Neural cell (in vitro differentiated cells): Measurements from ENCODE around the gene ADAMTSL4. TPM values are rescaled to one million over a fixed set of nuclear protein-coding genes. Genes with fewer than 3 reads are reported as not detected.

ENCODE experiments used
- H2AFZ ChIP-seq: fragments of 200-600, 300-800 bp; sonication (generic), shearing (Covaris generic); 2 replicates; pipeline ENCODE4 v1.6.0; 2014; ENCODE audit warnings: low read depth, mild to moderate bottlenecking, antibody characterized with exemption, low read length, moderate library complexity
- H3F3A ChIP-seq: fragments of 200-600 bp; shearing (Covaris generic); 2 replicates; pipeline ENCODE4 v1.6.1; 2016; ENCODE audit warnings: mild to moderate bottlenecking, moderate library complexity, mixed read lengths, antibody characterized with exemption, low read length; ENCODE audit not compliant: insufficient read depth, poor library complexity, severe bottlenecking
- H3K27ac ChIP-seq: fragments of 200-600, 300-800 bp; sonication (generic), shearing (Covaris generic); 2 replicates; pipeline ENCODE4 v1.5.1; 2014; ENCODE audit warnings: mild to moderate bottlenecking, low read length, moderate library complexity
- H3K27me3 ChIP-seq: fragments of 300-800, 200-600 bp; sonication (generic), shearing (Covaris generic); 2 replicates; pipeline ENCODE4 v1.6.0; 2014; ENCODE audit warnings: mild to moderate bottlenecking, low read depth, low read length, moderate library complexity; ENCODE audit not compliant: insufficient read depth
- H3K36me3 ChIP-seq: fragments of 300-800, 200-600 bp; sonication (generic), shearing (Covaris generic); 2 replicates; pipeline ENCODE4 v1.5.1; 2014; ENCODE audit warnings: mild to moderate bottlenecking, antibody characterized with exemption, low read length, moderate library complexity; ENCODE audit not compliant: insufficient read depth
- H3K4me2 ChIP-seq: fragments of 300-800, 200-600 bp; sonication (generic), shearing (Covaris generic); 2 replicates; pipeline ENCODE4 v1.6.0; 2014; ENCODE audit warnings: mild to moderate bottlenecking, low read length
- H3K4me3 ChIP-seq: fragments of 300-800, 200-600 bp; sonication (generic), shearing (Covaris generic); 2 replicates; pipeline ENCODE4 v1.5.1; 2014; ENCODE audit warnings: mild to moderate bottlenecking, low read length, moderate library complexity
- H3K79me2 ChIP-seq: fragments of 200-600 bp; shearing (Covaris generic); replicated peaks from 2 replicates; pipeline ENCODE4 v1.6.0; 2014; ENCODE audit warnings: mild to moderate bottlenecking, low read length, moderate library complexity; ENCODE audit not compliant: insufficient read depth
- H3K9ac ChIP-seq: fragments of 300-800, 200-600 bp; sonication (generic), shearing (Covaris generic); 2 replicates; pipeline ENCODE4 v1.6.1; 2016; ENCODE audit warnings: mild to moderate bottlenecking, low read length, mixed read lengths
- H3K9me2 ChIP-seq: fragments of 200-600 bp; shearing (Covaris generic); 2 replicates; pipeline ENCODE4 v1.6.1; 2016; ENCODE audit warnings: mild to moderate bottlenecking, low read length, mixed read lengths; ENCODE audit not compliant: insufficient read depth
- H3K9me3 ChIP-seq: fragments of 200-600, 300-800 bp; sonication (generic), shearing (Covaris generic); 2 replicates; pipeline ENCODE4 v1.6.1; 2016; ENCODE audit warnings: mild to moderate bottlenecking, mixed run types, low read length, moderate library complexity, mixed read lengths
- H4K20me1 ChIP-seq: fragments of 200-600 bp; shearing (Covaris generic); 2 replicates; pipeline ENCODE4 v1.6.1; 2016; ENCODE audit warnings: mild to moderate bottlenecking, mixed run types; ENCODE audit not compliant: insufficient read depth
- EP300 ChIP-seq: fragments of 450-650 bp; conservative IDR thresholded peaks from 2 replicates; pipeline ENCODE4 v1.6.1; 2014; ENCODE audit warnings: antibody characterized with exemption, mild to moderate bottlenecking, moderate library complexity; ENCODE audit not compliant: poor library complexity, severe bottlenecking
- EZH2 ChIP-seq: fragments of 200-600, 300-800 bp; shearing (Covaris generic), sonication (generic); IDR thresholded peaks from 2 replicates; pipeline ENCODE4 v1.6.1; 2014; ENCODE audit warnings: antibody characterized with exemption, low read length, borderline replicate concordance, mild to moderate bottlenecking; ENCODE audit not compliant: insufficient read depth, poor library complexity, severe bottlenecking
- MXI1 ChIP-seq: fragments of 450-650 bp; conservative IDR thresholded peaks from 2 replicates; pipeline ENCODE4 v1.6.1; 2014; ENCODE audit warnings: antibody characterized with exemption, mild to moderate bottlenecking; ENCODE audit not compliant: poor library complexity, severe bottlenecking
- POLR2AphosphoS5 ChIP-seq: IDR thresholded peaks from 2 replicates; pipeline ENCODE4 v1.6.1; 2012
- RAD21 ChIP-seq: fragments of 450-650 bp; conservative IDR thresholded peaks from 2 replicates; pipeline ENCODE4 v1.6.1; 2014; ENCODE audit warnings: antibody characterized with exemption, mild to moderate bottlenecking, moderate library complexity
- REST ChIP-seq: IDR thresholded peaks from 2 replicates; pipeline ENCODE4 v1.6.1; 2012; ENCODE audit warnings: borderline replicate concordance
- SMC3 ChIP-seq: fragments of 450-650 bp; conservative IDR thresholded peaks from 2 replicates; pipeline ENCODE4 v1.6.1; 2014; ENCODE audit warnings: antibody characterized with exemption, mild to moderate bottlenecking, moderate library complexity; ENCODE audit not compliant: poor library complexity
- TAF1 ChIP-seq: IDR thresholded peaks from 2 replicates; pipeline ENCODE4 v1.6.1; 2012; ENCODE audit warnings: low read depth
- polyA plus RNA-seq: library from polyadenylated mRNA; depleted of rRNA; stranded (reverse); fragments of >200 nt; gene quantifications from 2 replicates; pipeline ENCODE4 v1.2.3, GENCODE V29; 2014
- TF ChIP-seq, protein P1 (sequence below): fragments of 450-650 bp; IDR thresholded peaks from 2 replicates; pipeline ENCODE4 v1.5.1; 2014; ENCODE audit warnings: antibody characterized with exemption, mild to moderate bottlenecking, moderate library complexity; ENCODE audit not compliant: poor library complexity, severe bottlenecking

The ADAMTSL4 gene
- polyA plus RNA-seq, 1 donor from 2014 or later, result not detected

GRCh38 chr1:150582371-150582770, 33.2 kb downstream of the ADAMTSL4 start:
- H3K9me3 ChIP-seq, result no peaks in the 10 kb centered on the region
- no peaks in the 10 kb centered on the region for H3K9me2 ChIP-seq
- TF ChIP-seq POLR2AphosphoS5, result no peak
- TF ChIP-seq REST, result no peak
- TF ChIP-seq RAD21, result no peak
- TF ChIP-seq TAF1, result no peak
- TF ChIP-seq SMC3, result no peak
- no peak for TF ChIP-seq EZH2
- TF ChIP-seq, protein P1, sequence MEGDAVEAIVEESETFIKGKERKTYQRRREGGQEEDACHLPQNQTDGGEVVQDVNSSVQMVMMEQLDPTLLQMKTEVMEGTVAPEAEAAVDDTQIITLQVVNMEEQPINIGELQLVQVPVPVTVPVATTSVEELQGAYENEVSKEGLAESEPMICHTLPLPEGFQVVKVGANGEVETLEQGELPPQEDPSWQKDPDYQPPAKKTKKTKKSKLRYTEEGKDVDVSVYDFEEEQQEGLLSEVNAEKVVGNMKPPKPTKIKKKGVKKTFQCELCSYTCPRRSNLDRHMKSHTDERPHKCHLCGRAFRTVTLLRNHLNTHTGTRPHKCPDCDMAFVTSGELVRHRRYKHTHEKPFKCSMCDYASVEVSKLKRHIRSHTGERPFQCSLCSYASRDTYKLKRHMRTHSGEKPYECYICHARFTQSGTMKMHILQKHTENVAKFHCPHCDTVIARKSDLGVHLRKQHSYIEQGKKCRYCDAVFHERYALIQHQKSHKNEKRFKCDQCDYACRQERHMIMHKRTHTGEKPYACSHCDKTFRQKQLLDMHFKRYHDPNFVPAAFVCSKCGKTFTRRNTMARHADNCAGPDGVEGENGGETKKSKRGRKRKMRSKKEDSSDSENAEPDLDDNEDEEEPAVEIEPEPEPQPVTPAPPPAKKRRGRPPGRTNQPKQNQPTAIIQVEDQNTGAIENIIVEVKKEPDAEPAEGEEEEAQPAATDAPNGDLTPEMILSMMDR, result no peak
- no peak for TF ChIP-seq EP300
- no peaks in the 10 kb centered on the region for H3K27me3 ChIP-seq
- no peak overlapping the region for H3K4me3 ChIP-seq
- H3F3A ChIP-seq, result peaks cover 5% of the 10 kb centered on the region
- no peaks in the 10 kb centered on the region for H4K20me1 ChIP-seq
- H3K79me2 ChIP-seq, result peaks cover 16% of the 10 kb centered on the region
- no peak overlapping the region for H2AFZ ChIP-seq
- H3K9ac ChIP-seq, result no peak overlapping the region
- H3K36me3 ChIP-seq, result no peaks in the 10 kb centered on the region
- no peak overlapping the region for H3K27ac ChIP-seq
- no peak overlapping the region for H3K4me2 ChIP-seq

DNA sequence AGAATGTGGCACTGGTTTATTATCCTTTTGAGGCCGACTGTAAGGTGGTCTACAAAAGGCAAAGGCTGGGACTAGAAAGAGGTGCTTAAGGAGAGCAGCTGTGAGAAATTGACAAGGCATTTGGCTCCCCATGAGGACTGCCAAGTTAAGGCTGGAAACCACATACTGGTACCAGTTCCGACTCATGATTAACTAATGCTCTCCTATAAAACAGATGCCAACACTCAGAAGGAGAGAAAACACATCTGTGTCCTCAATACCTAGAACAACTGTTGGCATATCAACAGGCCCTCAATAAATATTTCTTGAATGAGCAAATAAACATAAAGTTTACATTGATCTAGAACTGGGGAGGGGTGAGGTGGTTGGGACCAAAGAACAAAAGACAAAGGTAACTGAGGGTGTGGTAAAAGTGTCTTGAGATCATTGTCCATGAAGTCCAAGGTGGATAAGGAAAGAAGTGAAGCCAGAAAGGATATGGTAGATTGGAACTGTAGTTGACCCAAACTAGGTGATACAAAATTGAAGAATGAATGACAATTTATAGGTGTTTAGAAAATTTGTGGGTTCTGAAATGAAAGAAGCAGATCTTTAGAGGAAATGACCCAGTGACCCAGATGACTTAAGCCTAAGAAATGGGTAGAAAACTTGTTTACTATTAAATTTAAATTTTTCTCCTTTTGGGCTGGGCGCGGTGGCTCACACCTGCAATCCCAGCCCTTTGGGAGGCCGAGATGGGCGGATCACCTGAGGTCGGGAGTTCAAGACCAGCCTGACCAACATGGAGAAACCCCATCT, 47.1 kb downstream of the ADAMTSL4 start:
- no peaks in the 10 kb centered on the region for H4K20me1 ChIP-seq
- no peaks in the 10 kb centered on the region for H3K36me3 ChIP-seq
- no peaks in the 10 kb centered on the region for H3K9me2 ChIP-seq
- no peak overlapping the region for H2AFZ ChIP-seq
- TF ChIP-seq MXI1, result no peak
- no peak for TF ChIP-seq TAF1
- TF ChIP-seq RAD21, result no peak
- TF ChIP-seq, protein P1, result no peak
- no peak for TF ChIP-seq EP300
- TF ChIP-seq REST, result no peak
- no peak for TF ChIP-seq EZH2
- TF ChIP-seq SMC3, result no peak
- no peaks in the 10 kb centered on the region for H3K9me3 ChIP-seq
- no peaks in the 10 kb centered on the region for H3F3A ChIP-seq
- no peak overlapping the region for H3K4me3 ChIP-seq
- H3K27ac ChIP-seq, result no peak overlapping the region
- no peaks in the 10 kb centered on the region for H3K27me3 ChIP-seq
- no peaks in the 10 kb centered on the region for H3K79me2 ChIP-seq
- H3K4me2 ChIP-seq, result no peak overlapping the region
- no peak overlapping the region for H3K9ac ChIP-seq
